Psoas muscle (tissue), 8 donors: Measurements from ENCODE around the gene PLS3. TPM values are rescaled to one million over a fixed set of nuclear protein-coding genes. Genes with fewer than 3 reads are reported as not detected.

Experiments
- ATAC-seq, 4 donors: fragments of 200-7000 bp; cut with Tn5 transposase; one replicate each; pipeline ENCODE4 v1.9.1; 2020; ENCODE audit warnings: moderate library complexity in 3 of 4, mild to moderate bottlenecking in 2 of 4
- DNase-seq, 2 donors: peaks; one replicate each; pipeline ENCODE4 v3.0.0-alpha.2; 2020
- H3K27ac ChIP-seq: fragments of 200-600 bp; one replicate; pipeline ENCODE4 v1.8.0; 2022
- H3K27me3 ChIP-seq, 3 donors: fragments of 200-600 bp in 1 of 3; one replicate each; pipeline versions ENCODE4 v1.6.1 to v1.8.0; 2013 to 2022; ENCODE audit warnings: low read length in 2 of 3, mild to moderate bottlenecking in 2 of 3, moderate library complexity in 1 of 3; ENCODE audit not compliant: insufficient read depth in 3 of 3
- H3K36me3 ChIP-seq, 2 donors: fragments of 200-600 bp in 1 of 2; one replicate each; pipeline versions ENCODE4 v1.6.1 to v1.8.0; 2013 to 2022; ENCODE audit warnings: low read depth in 1 of 2, mild to moderate bottlenecking in 1 of 2, moderate library complexity in 1 of 2; ENCODE audit not compliant: insufficient read depth in 1 of 2
- H3K4me1 ChIP-seq: fragments of 200-600 bp; one replicate; pipeline ENCODE4 v1.8.0; 2022
- H3K4me3 ChIP-seq: fragments of 200-600 bp; one replicate; pipeline ENCODE4 v1.8.0; 2022; ENCODE audit warnings: mild to moderate bottlenecking
- H3K9me3 ChIP-seq: fragments of 200-600 bp; one replicate; pipeline ENCODE4 v1.8.0; 2022
- CTCF ChIP-seq: fragments of 200-600 bp; IDR thresholded peaks from one replicate; pipeline ENCODE4 v1.8.0; 2022; ENCODE audit warnings: antibody characterized with exemption
- WGBS, 3 donors: extraction: QIAGEN DNeasy Blood & Tissue Kit; methylation state at CpG; one replicate each; pipeline versions ENCODE4 v1.1.6 to v1.1.7; 2013; 5-methylcytosine and 5-hydroxymethylcytosine counted together
- intact Hi-C, 2 donors: fragments of 100-400 bp; cut with DNase I; formaldehyde crosslinking; loops; one replicate each; pipeline versions ENCODE4 v1.11.0 to v1.14.2; 2022
- polyA plus RNA-seq, 3 donors: library from polyadenylated mRNA; stranded (reverse); fragments of 200-250 nt; gene quantifications; one replicate each; pipeline ENCODE4 v1.2.3, GENCODE V29; 2013
- total RNA-seq, 4 donors: library from RNA; stranded (reverse); fragmentation: NEBNext Ultra II Directional in 2 of 4; extraction: Animal tissue kit (Norgen Biotek cat#: 25700) in 2 of 4; gene quantifications; one replicate each; pipeline versions ENCODE4 v1.2.1 to v1.2.4, GENCODE V29; 2021 to 2023
- donor health status: healthy with polysubstance abuse.
- donor health status: DM: no; HTN: no; CAD: no; lungs with moderate emphysema.
- donor health status: Bipolar disorder and iron deficiency.
- donor health status: healthy.
- donor health status: DM: yes; HTN: yes; CAD: no.
- donor health status: DM: no; HTN: no; CAD: no.
- donor health status: DM: no; HTN: no; CAD: no.
- donor health status: DM: yes; HTN: yes; CAD: no.

The PLS3 gene
- total and polyA plus RNA-seq, 7 donors = 12.9 to 31.3 (median 21.5) TPM

GRCh38 chrX:115652221-115652620, 91.2 kb downstream of the PLS3 start:
- H3K27ac ChIP-seq = no peak overlapping the region
- H3K9me3 ChIP-seq = no peaks in the 10 kb centered on the region
- no peaks in the 10 kb centered on the region for H3K4me1 ChIP-seq
- no peak for TF ChIP-seq CTCF
- intact Hi-C loops = no loop called here
- peaks cover 0 to 16% (median 0%) of the 10 kb centered on the region in 3 donors for H3K27me3 ChIP-seq
- no peak overlapping the region for H3K4me3 ChIP-seq
- 84 to 90% (median 88%) methylated on average over 5 of the region's 5 CpGs for WGBS, 3 donors
- H3K36me3 ChIP-seq = peaks cover 0 to 32% of the 10 kb centered on the region in 2 donors
- ATAC-seq (no peak), DNase-seq (no peak)

GRCh38 chrX:115665122-115665521, 104.1 kb downstream of the PLS3 start:
- TF ChIP-seq CTCF = no peak
- Histone ChIP-seq H3K9me3 (no peaks in the 10 kb centered on the region), H3K4me1 (no peaks in the 10 kb centered on the region), H3K4me3 (no peak overlapping the region), H3K27ac (no peak overlapping the region), H3K36me3 (no peaks in the 10 kb centered on the region), H3K27me3 (peaks cover 0 to under 1% (median 0%) of the 10 kb centered on the region in 3 donors)
- ATAC-seq (no peak), DNase-seq (no peak)
- intact Hi-C loops = no loop called here
- 85 to 94% (median 91%) methylated on average over 7 to 9 of the region's 9 CpGs for WGBS, 3 donors

- WGBS, 3 donors = 13 to 20% (median 16%) methylated on average over 7 of the region's 7 CpGs
- DNase-seq = no peak
- Histone ChIP-seq H3K36me3 (no peaks in the 10 kb centered on the region), H3K9me3 (no peaks in the 10 kb centered on the region), H3K27ac (no peak overlapping the region), H3K4me3 (no peak overlapping the region), H3K27me3 (peaks cover 0 to 37% (median 0%) of the 10 kb centered on the region in 3 donors), H3K4me1 (no peaks in the 10 kb centered on the region)
- ATAC-seq = no peak
- intact Hi-C loops = no loop called here
- no peak for TF ChIP-seq CTCF
These were observed 118.5 kb downstream of the PLS3 start for GRCh38 chrX:115679460-115679859.

GRCh38 chrX:115687595-115687994, 126.6 kb downstream of the PLS3 start:
- WGBS, 3 donors = 53 to 84% (median 61%) methylated on average over 4 of the region's 4 CpGs
- Histone ChIP-seq H3K27me3 (peaks cover 0 to 16% (median 0%) of the 10 kb centered on the region in 3 donors), H3K27ac (no peak overlapping the region), H3K36me3 (no peaks in the 10 kb centered on the region), H3K4me3 (no peak overlapping the region), H3K9me3 (no peaks in the 10 kb centered on the region), H3K4me1 (no peaks in the 10 kb centered on the region)
- no peak for ATAC-seq
- no peak for DNase-seq
- intact Hi-C loops = loop anchor here in 1 of 2 donors (5.0 kb wide), 1 partner anchor 355 kb away; no protein-coding TSS in a partner anchor
- TF ChIP-seq CTCF = no peak

GRCh38 chrX:115689931-115690330, 129.0 kb downstream of the PLS3 start:
- 26 to 61% (median 39%) methylated on average over 4 of the region's 4 CpGs for WGBS, 3 donors
- no peak overlapping the region for H3K27ac ChIP-seq
- peaks cover 0 to 19% (median 0%) of the 10 kb centered on the region in 3 donors for H3K27me3 ChIP-seq
- H3K4me1 ChIP-seq = no peaks in the 10 kb centered on the region
- intact Hi-C loops = loop anchor here (5.0 kb wide), 1 partner anchor 358 kb away; no protein-coding TSS in a partner anchor
- H3K4me3 ChIP-seq = no peak overlapping the region
- H3K9me3 ChIP-seq = no peaks in the 10 kb centered on the region
- no peak for DNase-seq
- TF ChIP-seq CTCF = no peak
- ATAC-seq = no peak
- no peaks in the 10 kb centered on the region for H3K36me3 ChIP-seq
